Limb (tissue), 2 donors: ENCODE data around the gene GRIK5.
A peak's percentile ranks its signal among the peaks of the same experiment; 100 is the strongest.
"Not testable (repeated sequence)": the region's sequence is repeated elsewhere in the genome, so short reads cannot be mapped to it uniquely, and the experiment has no call there.

Experiments used
- DNase-seq, 2 donors: peaks; one replicate each; pipeline ENCODE4 v3.0.0-alpha.2; 2016; ENCODE audit errors: extremely low spot score in 2 of 2

Gene GRIK5

DNA sequence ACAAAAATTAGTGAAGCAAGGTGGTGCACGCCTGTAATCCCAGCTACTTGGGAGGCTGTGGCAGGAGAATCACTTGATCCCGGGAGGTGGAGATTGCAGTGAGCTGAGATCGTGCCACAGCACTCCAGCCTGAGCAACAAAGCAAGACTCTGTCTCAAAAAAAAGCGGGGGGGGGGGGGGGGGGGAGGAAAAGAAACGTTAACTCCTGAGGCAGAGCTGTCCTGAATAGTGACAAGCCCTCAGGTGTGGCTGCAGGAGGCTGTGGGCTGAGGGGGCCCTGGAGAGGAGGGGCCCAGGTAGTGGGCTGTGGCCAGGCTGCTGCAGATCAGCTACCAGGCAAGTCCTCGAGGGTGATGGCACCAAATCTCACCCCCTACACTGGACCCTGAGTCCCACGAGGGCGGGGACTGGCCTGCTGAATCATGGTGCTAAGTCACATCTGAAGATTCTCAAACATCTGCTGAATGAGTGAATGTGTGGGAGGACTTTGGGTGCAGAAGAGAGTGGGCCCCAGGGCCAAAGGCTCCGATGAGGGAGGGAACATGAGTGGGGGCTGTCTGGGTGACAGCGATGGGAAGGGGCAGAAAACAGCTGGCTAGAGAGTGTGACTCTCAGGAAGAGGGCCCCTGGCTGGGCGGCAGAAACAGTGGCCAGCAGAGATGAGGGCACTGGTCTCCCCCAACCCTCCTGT is 51.4 kb downstream of the GRIK5 start:
- DNase-seq, result no peak

- DNase-seq, result no peak
These were observed 53.0 kb downstream of the GRIK5 start for GRCh38 chr19:42017040-42017439.

DNA sequence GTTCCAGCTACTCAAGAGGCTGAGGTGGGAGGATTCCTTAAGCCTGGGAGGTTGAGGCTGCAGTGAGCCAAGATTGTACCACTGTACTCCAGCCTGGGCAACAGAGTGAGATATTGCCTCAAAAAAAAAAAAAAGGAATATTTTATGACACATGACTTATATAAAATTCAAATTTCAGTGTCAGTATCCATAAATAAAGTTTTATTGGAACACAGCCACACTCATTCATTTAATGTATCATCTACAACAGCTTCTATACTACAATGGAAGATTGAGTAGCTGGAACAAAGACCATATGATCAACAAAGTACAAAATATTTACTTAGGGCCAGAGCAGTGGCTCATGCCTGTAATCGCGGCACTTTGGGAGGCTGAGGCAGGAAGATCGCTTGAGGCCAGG is 57.3 kb downstream of the GRIK5 start:
- not testable (repeated sequence) for DNase-seq

- no peak for DNase-seq
These were observed 59.5 kb downstream of the GRIK5 start for GRCh38 chr19:42010245-42011126.

DNA sequence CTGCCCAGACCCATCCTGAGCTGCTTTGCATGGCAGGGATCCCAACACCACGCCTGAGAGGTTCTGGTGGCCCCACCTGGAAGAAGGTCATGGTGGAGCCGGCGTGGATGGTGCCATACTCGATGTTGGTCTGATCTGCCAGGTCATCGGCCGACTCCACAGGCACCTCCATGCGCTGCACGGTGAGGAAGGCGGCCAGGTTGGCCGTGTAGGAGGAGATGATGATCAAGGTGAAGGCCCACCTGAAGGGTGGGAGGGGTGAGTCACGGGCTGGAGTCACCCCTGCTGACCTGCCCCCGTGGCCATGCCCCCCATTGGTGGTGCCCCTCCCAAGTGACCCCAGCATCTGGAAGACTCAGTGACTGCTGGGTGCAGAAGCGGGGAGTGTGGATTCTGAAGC is 63.4 kb downstream of the GRIK5 start:
- DNase-seq, result no peak

DNA sequence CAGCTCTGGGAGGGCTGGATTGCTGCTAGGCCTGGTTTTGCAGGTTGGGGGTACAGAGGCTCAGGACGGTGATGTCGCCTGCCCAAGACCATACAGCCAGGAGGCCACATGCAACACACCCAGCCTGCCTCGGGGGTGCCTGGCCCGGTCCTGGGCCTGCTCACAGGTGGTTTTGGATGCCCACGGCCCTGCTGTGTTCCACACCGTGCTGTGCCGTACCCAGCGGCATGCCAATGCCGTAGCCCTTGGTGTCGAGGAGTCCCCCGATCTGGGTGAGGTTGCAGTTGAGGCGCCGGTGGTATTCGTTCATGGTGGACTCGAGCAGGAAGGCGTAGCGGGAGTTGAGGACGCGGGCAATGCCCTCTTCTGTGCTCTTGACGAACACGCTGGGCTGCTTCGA is 64.5 kb downstream of the GRIK5 start:
- no peak for DNase-seq

DNA sequence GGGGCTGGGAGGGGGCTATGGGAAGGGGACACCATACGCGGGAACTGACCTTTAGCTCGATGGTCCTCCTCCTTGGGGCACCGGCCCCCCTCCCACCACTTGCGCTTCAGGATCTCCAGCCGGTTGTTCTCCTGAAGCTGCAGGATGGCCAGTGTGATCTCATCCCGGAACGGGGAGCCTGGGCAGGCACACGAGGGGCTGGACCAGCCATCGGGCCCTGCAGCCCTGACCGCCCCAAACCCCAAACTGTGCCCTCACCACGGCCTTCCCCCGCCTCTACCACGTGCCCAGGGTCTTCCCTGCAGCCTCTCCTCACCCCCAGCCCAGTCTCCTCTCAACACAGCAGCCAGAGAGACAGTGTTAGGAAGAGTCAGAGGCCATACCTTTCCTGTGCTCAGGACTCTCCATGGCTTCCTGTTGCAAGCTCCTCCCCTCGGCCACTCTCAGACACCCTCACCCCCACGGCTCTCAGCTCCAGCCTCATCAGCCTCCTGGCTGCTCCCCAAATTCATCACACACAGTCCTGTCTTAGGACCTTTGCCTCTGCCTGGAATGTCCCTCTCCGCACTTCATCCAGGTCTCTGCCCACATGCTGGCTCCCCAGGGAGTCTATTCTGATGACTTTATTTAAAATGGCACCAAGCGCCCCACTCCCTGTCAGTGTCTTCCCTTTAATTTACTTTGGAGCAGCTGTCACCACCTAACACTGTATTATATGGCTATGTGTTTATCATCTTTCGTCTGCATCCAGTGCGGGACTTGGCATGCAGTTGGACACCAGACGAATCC is 66.3 kb downstream of the GRIK5 start:
- DNase-seq, result no peak

DNA sequence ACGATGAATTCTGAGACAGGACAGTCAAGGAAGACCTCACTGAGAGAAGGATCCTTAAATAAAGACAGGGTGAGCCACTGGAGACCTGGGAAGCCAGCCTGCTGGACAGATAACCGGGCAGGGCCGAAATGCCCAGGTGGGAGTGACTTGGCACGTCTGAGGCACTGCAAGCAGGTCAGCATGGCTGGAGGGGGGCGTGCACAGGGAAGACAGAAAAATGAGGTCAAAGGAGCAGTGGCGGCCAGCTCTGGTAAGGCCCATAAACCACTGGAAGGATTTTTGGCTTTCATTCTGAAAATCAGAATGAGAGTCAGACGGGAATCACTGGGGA is 70.2 kb downstream of the GRIK5 start:
- DNase-seq, result no peak

GRCh38 chr19:41999071-41999877 is 70.7 kb downstream of the GRIK5 start:
- peak in 1 of 2 donors; percentile 47 for DNase-seq

- peak in 1 of 2 donors; percentile 75 for DNase-seq
These were observed 71.6 kb downstream of the GRIK5 start for GRCh38 chr19:41998246-41999020.

GRCh38 chr19:41997851-41998229 is 72.2 kb downstream of the GRIK5 start:
- peak in 1 of 2 donors; percentile 50 for DNase-seq

DNA sequence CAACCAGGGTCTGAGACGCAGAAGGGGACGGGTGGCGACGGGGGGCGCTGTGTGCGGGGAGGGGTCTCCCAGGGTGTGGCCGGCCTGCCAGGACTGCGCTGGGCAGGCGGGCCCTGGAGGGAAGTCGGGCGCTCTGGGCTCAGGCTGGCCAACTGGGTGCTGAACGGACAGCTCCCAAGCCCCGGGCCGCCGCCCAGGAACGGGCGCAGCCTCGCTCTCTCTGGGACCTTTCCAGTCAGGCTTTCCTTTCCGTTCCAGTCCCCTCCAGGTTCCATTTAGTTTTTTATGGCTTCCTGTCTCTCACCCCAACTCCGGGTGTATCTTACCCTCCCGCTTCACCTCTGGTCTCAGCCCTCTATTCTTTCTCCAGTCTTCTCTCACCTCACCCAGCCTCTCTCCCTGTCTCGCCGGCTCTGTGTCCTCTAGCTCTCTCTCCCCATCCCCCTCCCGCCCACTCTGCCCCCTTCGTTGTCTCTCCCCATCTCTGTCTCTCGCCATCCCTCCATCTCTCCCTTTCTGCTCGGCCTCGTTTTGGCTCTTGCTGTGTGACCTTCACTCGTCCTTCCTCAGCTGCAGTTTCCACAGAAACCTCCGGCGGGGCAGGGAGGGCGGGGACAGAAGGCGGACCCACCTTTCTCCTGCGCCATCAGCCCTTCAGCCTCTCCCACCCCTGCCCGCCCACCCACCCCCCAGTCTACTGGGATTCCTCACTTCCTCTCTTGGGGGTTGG is 72.7 kb downstream of the GRIK5 start:
- peak; percentile 30 to 76 for DNase-seq

- DNase-seq, result peak in 1 of 2 donors; percentile 73
These were observed 73.8 kb downstream of the GRIK5 start for GRCh38 chr19:41995959-41996797.

- no peak for DNase-seq
These were observed 74.7 kb downstream of the GRIK5 start for GRCh38 chr19:41994994-41995958.

DNA sequence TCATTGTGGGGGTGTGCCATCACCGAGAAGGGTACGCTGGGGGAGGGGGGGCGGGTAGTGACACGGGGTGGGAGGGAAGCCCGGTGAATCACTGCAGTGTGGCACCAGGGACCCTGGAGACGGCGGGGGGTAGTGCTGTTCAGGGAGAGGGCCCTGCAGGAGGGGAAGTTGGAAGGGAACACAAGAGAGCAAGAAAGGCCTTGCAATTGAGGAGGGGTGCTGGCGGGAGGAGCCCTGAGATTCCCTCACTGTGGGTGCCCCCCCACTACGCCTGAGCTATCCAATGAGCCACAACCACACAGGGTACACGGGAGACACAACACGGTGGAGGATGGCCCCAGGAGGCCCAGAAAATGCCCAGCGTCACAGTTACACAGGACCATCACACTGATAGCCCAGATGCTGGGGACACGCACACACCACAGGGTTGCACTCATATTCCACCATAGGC is 75.5 kb downstream of the GRIK5 start:
- DNase-seq, result no peak

DNA sequence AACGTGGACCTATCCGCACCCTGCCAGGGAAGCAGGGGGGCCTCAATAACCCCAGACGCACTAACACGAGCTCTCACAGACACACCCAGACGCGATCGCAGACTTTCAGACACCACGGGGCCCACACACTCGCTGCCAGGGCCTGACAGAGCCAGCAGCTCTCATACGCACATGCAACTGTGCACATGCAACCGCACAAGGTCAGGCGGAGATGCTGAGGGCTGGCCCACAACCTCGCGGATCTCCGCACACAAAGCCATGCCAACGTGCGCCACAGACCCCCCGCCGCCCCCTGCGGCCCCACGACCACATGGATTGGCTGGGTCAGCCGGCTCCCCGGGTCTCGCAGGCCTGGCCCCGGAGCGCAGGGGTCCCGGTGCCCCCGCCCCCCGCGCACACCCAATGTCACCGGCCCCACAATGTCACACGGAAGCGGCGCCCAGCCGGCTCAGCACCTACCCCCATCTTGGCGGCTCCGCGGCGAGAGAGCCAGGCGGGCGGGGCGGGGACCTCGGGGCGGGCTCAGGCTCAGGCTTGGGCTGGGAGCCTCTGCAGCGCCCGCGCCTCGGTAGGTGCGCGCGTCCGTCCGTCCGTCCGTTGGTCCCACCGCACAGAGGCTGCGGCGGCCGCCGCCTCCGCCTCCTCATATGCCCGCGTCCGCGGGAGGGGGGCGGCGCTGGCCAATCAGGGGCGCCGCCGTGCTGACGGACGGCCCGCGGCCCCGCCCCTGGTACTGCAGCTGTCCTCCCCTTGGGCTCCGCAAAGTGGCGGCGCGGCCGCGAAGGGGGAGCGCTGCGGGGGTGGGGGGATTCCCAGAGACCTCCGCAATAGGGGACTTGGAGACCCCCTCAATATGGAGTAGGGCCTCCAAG is 76.2 kb downstream of the GRIK5 start, which contains the start of gene ATP1A3:
Gene ATP1A3, minus strand, starts transcription at position 619 of the 872 bp plus-strand sequence. Its CDS starts 154 bp downstream, at position 465.
- peak; percentile 34 to 83 for DNase-seq
